ENCODE data around the gene BCKDHA. TPM values are rescaled to one million over a fixed set of nuclear protein-coding genes. Genes with fewer than 3 reads are reported as not detected.

The BCKDHA gene
- total RNA-seq, 2 experiments from 2014 or later, result 12.2 to 13.1 TPM

DNA sequence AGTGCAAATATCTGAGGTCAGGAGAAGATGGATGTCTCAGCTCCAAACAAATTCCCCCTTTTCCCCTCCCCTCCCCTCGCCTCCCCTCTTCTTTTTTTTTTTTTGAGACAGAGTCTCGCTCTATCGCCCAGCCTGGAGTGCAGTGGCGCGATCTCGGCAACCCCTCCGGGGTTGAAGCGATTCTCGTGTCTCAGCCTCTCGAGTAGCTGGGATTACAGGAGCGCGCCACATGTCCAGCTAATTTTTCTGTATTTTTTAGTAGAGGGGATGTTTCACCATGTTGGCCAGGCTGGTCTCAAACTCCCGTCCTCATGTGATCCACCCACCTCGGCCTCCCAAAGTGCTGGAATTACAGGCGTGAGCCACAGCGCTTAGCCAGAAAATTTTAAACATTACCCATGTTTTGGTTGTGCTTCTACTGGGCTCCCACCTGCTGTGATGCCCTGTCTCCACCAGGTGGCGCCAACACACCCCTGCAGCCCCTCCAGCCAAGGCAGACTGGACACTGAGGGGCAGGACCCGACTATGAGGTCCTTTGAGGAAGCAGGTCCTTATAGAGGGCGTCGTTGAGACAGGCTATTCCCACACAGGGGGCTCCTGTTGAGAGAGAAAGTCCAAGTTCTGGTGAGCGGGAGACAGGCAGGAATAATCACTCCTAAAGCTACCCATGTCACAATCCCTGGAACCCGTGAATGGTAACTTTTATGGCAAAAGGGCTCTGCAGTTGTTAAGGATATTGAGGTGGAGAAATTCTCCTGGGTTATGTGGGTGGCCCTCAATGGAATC lies 51.7 kb downstream of the BCKDHA start:
- H3K9me3 Mint-ChIP-seq, result no peaks in the 10 kb centered on the region
- peaks cover 23% of the 10 kb centered on the region for H3K27me3 Mint-ChIP-seq
- peaks cover 20% of the 10 kb centered on the region for H3K4me1 ChIP-seq (ENCODE audit: insufficient read depth, low read length)
- ATAC-seq (ENCODE audit: poor library complexity) (peak; percentile 93), DNase-seq (peak; percentile 45 to 83 (median 62))
- H3K4me3 Mint-ChIP-seq, result peak overlapping the region; percentile 73
- intact Hi-C loops (cut with DNase I, micrococcal nuclease), result loop anchor here (1.0 to 2.0 kb wide), 5 partner anchors 114 to 148 kb away; no protein-coding TSS in a partner anchor
- H3K36me3 Mint-ChIP-seq (ENCODE audit: low read depth), result no peaks in the 10 kb centered on the region
- no peaks in the 10 kb centered on the region for H3K36me3 ChIP-seq (ENCODE audit: insufficient read depth, low read length)
- no peak overlapping the region for H3K27ac ChIP-seq (ENCODE audit: low read depth in 1 of 2, low read length in 2 of 2)
- H3K4me3 ChIP-seq (ENCODE audit: low read length), result peak overlapping the region; percentile 32
- H3K4me1 Mint-ChIP-seq (ENCODE audit: low read depth), result no peaks in the 10 kb centered on the region
- no peaks in the 10 kb centered on the region for H3K9me3 ChIP-seq (ENCODE audit: control insufficient read depth in 1 of 2, insufficient read depth in 1 of 2, low read length in 2 of 2)
- TF ChIP-seq, protein P1, sequence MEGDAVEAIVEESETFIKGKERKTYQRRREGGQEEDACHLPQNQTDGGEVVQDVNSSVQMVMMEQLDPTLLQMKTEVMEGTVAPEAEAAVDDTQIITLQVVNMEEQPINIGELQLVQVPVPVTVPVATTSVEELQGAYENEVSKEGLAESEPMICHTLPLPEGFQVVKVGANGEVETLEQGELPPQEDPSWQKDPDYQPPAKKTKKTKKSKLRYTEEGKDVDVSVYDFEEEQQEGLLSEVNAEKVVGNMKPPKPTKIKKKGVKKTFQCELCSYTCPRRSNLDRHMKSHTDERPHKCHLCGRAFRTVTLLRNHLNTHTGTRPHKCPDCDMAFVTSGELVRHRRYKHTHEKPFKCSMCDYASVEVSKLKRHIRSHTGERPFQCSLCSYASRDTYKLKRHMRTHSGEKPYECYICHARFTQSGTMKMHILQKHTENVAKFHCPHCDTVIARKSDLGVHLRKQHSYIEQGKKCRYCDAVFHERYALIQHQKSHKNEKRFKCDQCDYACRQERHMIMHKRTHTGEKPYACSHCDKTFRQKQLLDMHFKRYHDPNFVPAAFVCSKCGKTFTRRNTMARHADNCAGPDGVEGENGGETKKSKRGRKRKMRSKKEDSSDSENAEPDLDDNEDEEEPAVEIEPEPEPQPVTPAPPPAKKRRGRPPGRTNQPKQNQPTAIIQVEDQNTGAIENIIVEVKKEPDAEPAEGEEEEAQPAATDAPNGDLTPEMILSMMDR (IDR thresholded peaks at IDR 0.05), result peak; percentile 98
- POLR2A ChIA-PET, result interaction anchor here (0.6 to 2.2 kb wide), 8 partner anchors 9 to 1231 kb away, joined by 3 to 16 read pairs (median 4); partner anchors contain the start of gene CEACAM21
- H3K27me3 ChIP-seq (ENCODE audit: control insufficient read depth in 1 of 2, insufficient read depth in 2 of 2, low read length in 2 of 2), result peaks cover 4 to 8% of the 10 kb centered on the region in 2 experiments
- no peak overlapping the region for H3K27ac Mint-ChIP-seq
- CTCF ChIA-PET, result interaction anchor here (0.6 to 3.7 kb wide), 22 partner anchors 8 to 1886 kb away, joined by 3 to 39 read pairs (median 3); partner anchors contain the start of gene DMAC2

GRCh38 chr19:41449865-41450178 lies 52.2 kb downstream of the BCKDHA start:
- H3K4me1 Mint-ChIP-seq (ENCODE audit: low read depth), result no peaks in the 10 kb centered on the region
- CTCF ChIA-PET, result interaction anchor here (0.6 to 3.7 kb wide), 14 partner anchors 10 to 145 kb away, joined by 3 to 39 read pairs (median 6); partner anchors contain the start of gene DMAC2
- H3K27me3 ChIP-seq (ENCODE audit: control insufficient read depth in 1 of 2, insufficient read depth in 2 of 2, low read length in 2 of 2), result peaks cover 4 to 8% of the 10 kb centered on the region in 2 experiments
- no peak overlapping the region for H3K27ac Mint-ChIP-seq
- no peak overlapping the region for H3K4me3 ChIP-seq (ENCODE audit: low read length)
- peaks cover 20% of the 10 kb centered on the region for H3K4me1 ChIP-seq (ENCODE audit: insufficient read depth, low read length)
- no peaks in the 10 kb centered on the region for H3K9me3 ChIP-seq (ENCODE audit: control insufficient read depth in 1 of 2, insufficient read depth in 1 of 2, low read length in 2 of 2)
- H3K36me3 ChIP-seq (ENCODE audit: insufficient read depth, low read length), result no peaks in the 10 kb centered on the region
- no peaks in the 10 kb centered on the region for H3K36me3 Mint-ChIP-seq (ENCODE audit: low read depth)
- no peak overlapping the region for H3K4me3 Mint-ChIP-seq
- no peaks in the 10 kb centered on the region for H3K9me3 Mint-ChIP-seq
- intact Hi-C loops (cut with DNase I, micrococcal nuclease), result loop anchor here (1.0 to 5.0 kb wide), 6 partner anchors 67 to 147 kb away; no protein-coding TSS in a partner anchor
- H3K27me3 Mint-ChIP-seq, result peaks cover 22% of the 10 kb centered on the region
- TF ChIP-seq, protein P1 (IDR thresholded peaks at IDR 0.05), result no peak
- POLR2A ChIA-PET, result interaction anchor here (1.3 to 2.2 kb wide), 4 partner anchors 9 to 126 kb away, joined by 3 to 16 read pairs (median 6); partner anchors contain the start of gene CEACAM21
- H3K27ac ChIP-seq (ENCODE audit: low read depth in 1 of 2, low read length in 2 of 2), result no peak overlapping the region
- DNase-seq (no peak), ATAC-seq (ENCODE audit: poor library complexity) (no peak)

DNA sequence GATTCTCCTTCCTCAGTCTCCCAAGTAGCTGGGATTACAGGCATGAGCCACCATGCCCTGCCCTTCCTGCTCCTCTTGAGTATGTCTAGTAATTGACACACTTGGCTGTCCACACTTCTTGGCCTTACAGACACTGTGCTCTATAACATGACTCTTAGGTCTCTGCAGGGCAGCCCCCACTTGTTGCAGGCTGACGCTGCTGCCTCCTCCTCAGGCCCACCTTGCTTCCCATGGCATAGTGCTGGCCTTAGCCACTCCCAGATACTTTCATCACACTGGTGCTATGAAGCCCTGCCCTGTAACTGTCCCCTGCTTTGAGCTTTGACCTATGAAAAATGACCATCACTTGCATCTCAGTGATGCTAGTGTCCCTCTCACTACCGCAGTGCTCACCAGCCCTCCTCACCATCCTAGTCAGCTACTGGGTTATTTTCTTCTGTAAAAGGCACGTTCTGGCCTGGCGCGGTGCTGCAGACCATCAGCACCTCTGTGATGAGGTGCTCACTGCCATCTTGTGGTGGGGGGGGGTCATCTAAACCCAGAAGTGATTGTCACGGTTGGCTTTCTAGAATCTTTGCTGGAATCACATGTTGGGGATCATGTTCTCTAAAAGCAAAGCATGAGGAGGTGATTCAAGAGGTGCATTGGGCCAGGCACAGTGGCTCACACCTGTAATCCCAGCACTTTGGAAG lies 55.1 kb downstream of the BCKDHA start:
- H3K4me1 Mint-ChIP-seq (ENCODE audit: low read depth), result peaks cover 8% of the 10 kb centered on the region

More for the DNA sequence above, 55.1 kb downstream of the BCKDHA start:
- H3K36me3 Mint-ChIP-seq (ENCODE audit: low read depth), result no peaks in the 10 kb centered on the region
- ATAC-seq (ENCODE audit: poor library complexity) (no peak), DNase-seq (no peak)
- Histone ChIP-seq H3K9me3 (ENCODE audit: control insufficient read depth in 1 of 2, insufficient read depth in 1 of 2, low read length in 2 of 2) (no peaks in the 10 kb centered on the region), H3K36me3 (ENCODE audit: insufficient read depth, low read length) (no peaks in the 10 kb centered on the region), H3K27me3 (ENCODE audit: control insufficient read depth in 1 of 2, insufficient read depth in 2 of 2, low read length in 2 of 2) (peaks cover 3 to 9% of the 10 kb centered on the region in 2 experiments), H3K4me1 (ENCODE audit: insufficient read depth, low read length) (peaks cover 21% of the 10 kb centered on the region), H3K4me3 (ENCODE audit: low read length) (no peak overlapping the region), H3K27ac (ENCODE audit: low read depth in 1 of 2, low read length in 2 of 2) (no peak overlapping the region)
- ChIA-PET POLR2A (no interaction called here), CTCF (no interaction called here)
- H3K27me3 Mint-ChIP-seq, result peaks cover 16% of the 10 kb centered on the region
- no peak overlapping the region for H3K4me3 Mint-ChIP-seq
- H3K9me3 Mint-ChIP-seq, result no peaks in the 10 kb centered on the region
- intact Hi-C loops (cut with DNase I, micrococcal nuclease), result loop anchor here in 1 of 2 experiments (5.0 kb wide), 1 partner anchor 65 kb away; no protein-coding TSS in a partner anchor
- TF ChIP-seq, protein P1 (IDR thresholded peaks at IDR 0.05), result no peak
- no peak overlapping the region for H3K27ac Mint-ChIP-seq

Data from CD4-positive, alpha-beta T cell (primary cell).